ENCODE data around the gene SLCO3A1.

SLCO3A1 gene

GRCh38 chr15:91945385-91945784, 91.9 kb downstream of the SLCO3A1 start:
- TF ChIP-seq CTCF (IDR thresholded peaks at IDR 0.05; ENCODE audit: extremely low read depth, missing control alignments), result no peak
- no peak for DNase-seq (ENCODE audit: low spot score)

GRCh38 chr15:91946075-91946474, 92.6 kb downstream of the SLCO3A1 start:
- no peak for DNase-seq (ENCODE audit: low spot score)
- no peak for TF ChIP-seq CTCF (IDR thresholded peaks at IDR 0.05; ENCODE audit: extremely low read depth, missing control alignments)

- no peak for TF ChIP-seq CTCF (IDR thresholded peaks at IDR 0.05; ENCODE audit: extremely low read depth, missing control alignments)
- DNase-seq (ENCODE audit: low spot score), result no peak
Measured at GRCh38 chr15:91946581-91947292, 93.2 kb downstream of the SLCO3A1 start.

GRCh38 chr15:91947293-91947679, 93.8 kb downstream of the SLCO3A1 start:
- DNase-seq (ENCODE audit: low spot score), result no peak
- no peak for TF ChIP-seq CTCF (IDR thresholded peaks at IDR 0.05; ENCODE audit: extremely low read depth, missing control alignments)

GRCh38 chr15:91947683-91948608, 94.4 kb downstream of the SLCO3A1 start:
- TF ChIP-seq CTCF (IDR thresholded peaks at IDR 0.05; ENCODE audit: extremely low read depth, missing control alignments), result no peak
- DNase-seq (ENCODE audit: low spot score), result no peak

GRCh38 chr15:91949361-91949760, 95.9 kb downstream of the SLCO3A1 start:
- DNase-seq (ENCODE audit: low spot score), result no peak
- no peak for TF ChIP-seq CTCF (IDR thresholded peaks at IDR 0.05; ENCODE audit: extremely low read depth, missing control alignments)

GRCh38 chr15:91950054-91950453, 96.5 kb downstream of the SLCO3A1 start:
- DNase-seq (ENCODE audit: low spot score), result no peak
- no peak for TF ChIP-seq CTCF (IDR thresholded peaks at IDR 0.05; ENCODE audit: extremely low read depth, missing control alignments)

Measured in GM20000 (cell line).